Suprapubic skin (tissue), 4 donors: ENCODE results near the gene CASKIN1. TPM values are rescaled to one million over a fixed set of nuclear protein-coding genes. Genes with fewer than 3 reads are reported as not detected.

Experiments
- DNase-seq, 2 donors: peaks; one replicate each; pipeline ENCODE4 v3.0.0-alpha.2; 2019; ENCODE audit warnings: low spot score in 2 of 2
- H3K27ac ChIP-seq: fragments of 200-600 bp; sonication (generic); one replicate; pipeline ENCODE4 v1.5.1; 2019
- H3K27me3 ChIP-seq: fragments of 200-600 bp; sonication (generic); one replicate; pipeline ENCODE4 v1.5.1; 2019
- H3K36me3 ChIP-seq: fragments of 200-600 bp; sonication (generic); one replicate; pipeline ENCODE4 v1.5.1; 2019
- H3K4me1 ChIP-seq: fragments of 200-600 bp; sonication (generic); one replicate; pipeline ENCODE4 v1.5.1; 2019
- H3K4me3 ChIP-seq: fragments of 200-600 bp; sonication (generic); one replicate; pipeline ENCODE4 v1.5.1; 2019; ENCODE audit warnings: mild to moderate bottlenecking
- H3K9me3 ChIP-seq: fragments of 200-600 bp; sonication (generic); one replicate; pipeline ENCODE4 v1.5.1; 2019
- CTCF ChIP-seq, 2 donors: fragments of 200-600 bp in 1 of 2; fragments of 450-650 bp in 1 of 2; sonication (generic) in 1 of 2; IDR thresholded peaks; one replicate each; pipeline ENCODE4 v1.5.1; 2016 to 2019; ENCODE audit warnings: antibody characterized with exemption in 2 of 2, mild to moderate bottlenecking in 1 of 2, moderate library complexity in 1 of 2
- EP300 ChIP-seq: sonication (generic); formaldehyde crosslinking; IDR thresholded peaks from one replicate; pipeline ENCODE4 v1.6.1; 2017; ENCODE audit warnings: antibody characterized with exemption
- POLR2A ChIP-seq, 2 donors: fragments of 450-650 bp; IDR thresholded peaks; one replicate each; pipeline ENCODE4 v1.6.1; 2017; ENCODE audit warnings: antibody characterized with exemption in 2 of 2, mild to moderate bottlenecking in 2 of 2, moderate library complexity in 2 of 2
- POLR2AphosphoS5 ChIP-seq, 3 donors: sonication (generic); formaldehyde crosslinking; IDR thresholded peaks; one replicate each; pipeline ENCODE4 v1.6.1; 2017; ENCODE audit warnings: antibody characterized with exemption in 3 of 3
- WGBS: methylation state at CpG from one replicate; pipeline ENCODE4 v1.1.5; 2018; 5-methylcytosine and 5-hydroxymethylcytosine counted together
- total RNA-seq, 4 donors: library from RNA; depleted of rRNA; stranded (reverse); fragments of >200 nt; gene quantifications; one replicate each; pipeline ENCODE4 v1.1.0, GENCODE V29; 2016

The CASKIN1 gene
- total RNA-seq, 4 donors from 2014 or later: 0.49 to 1.5 (median 0.78) TPM

- TF ChIP-seq POLR2A (IDR thresholded peaks at IDR 0.05) (no peak), POLR2AphosphoS5 (IDR thresholded peaks at IDR 0.05) (no peak), CTCF (IDR thresholded peaks at IDR 0.05) (no peak), EP300 (no peak)
- H3K9me3 ChIP-seq: no peaks in the 10 kb centered on the region
- H3K4me1 ChIP-seq: peaks cover 27% of the 10 kb centered on the region
- no peak for DNase-seq
- whole genome bisulfite sequencing: 84% methylated on average over 15 of the region's 17 CpGs
- no peaks in the 10 kb centered on the region for H3K27me3 ChIP-seq
- H3K36me3 ChIP-seq: peaks cover 44% of the 10 kb centered on the region
- H3K27ac ChIP-seq: no peak overlapping the region
- no peak overlapping the region for H3K4me3 ChIP-seq
These were observed 29.9 kb downstream of the CASKIN1 start for GRCh38 chr16:2166263-2167067.

GRCh38 chr16:2165861-2166260, 30.5 kb downstream of the CASKIN1 start:
- WGBS: 93% methylated on average over 2 of the region's 12 CpGs
- H3K4me1 ChIP-seq: peaks cover 33% of the 10 kb centered on the region
- H3K9me3 ChIP-seq: no peaks in the 10 kb centered on the region
- TF ChIP-seq CTCF (IDR thresholded peaks at IDR 0.05) (no peak), POLR2AphosphoS5 (IDR thresholded peaks at IDR 0.05) (no peak), POLR2A (IDR thresholded peaks at IDR 0.05) (no peak), EP300 (no peak)
- H3K4me3 ChIP-seq: no peak overlapping the region
- no peaks in the 10 kb centered on the region for H3K27me3 ChIP-seq
- DNase-seq: no peak
- H3K27ac ChIP-seq: no peak overlapping the region
- peaks cover 38% of the 10 kb centered on the region for H3K36me3 ChIP-seq

GRCh38 chr16:2163211-2163881, 33.1 kb downstream of the CASKIN1 start:
- Histone ChIP-seq H3K4me1 (peaks cover 58% of the 10 kb centered on the region), H3K27ac (peak overlapping the region; percentile 90), H3K27me3 (no peaks in the 10 kb centered on the region), H3K9me3 (no peaks in the 10 kb centered on the region), H3K36me3 (peaks cover 27% of the 10 kb centered on the region), H3K4me3 (peak overlapping the region; percentile 17)
- WGBS: 65% methylated on average over 23 of the region's 26 CpGs
- peak in 1 of 2 donors; percentile 84 for DNase-seq
- TF ChIP-seq POLR2AphosphoS5 (IDR thresholded peaks at IDR 0.05) (peak in 2 of 3 donors; percentile 71 to 78), EP300 (no peak)

- Histone ChIP-seq H3K27ac (peak overlapping the region; percentile 90), H3K9me3 (no peaks in the 10 kb centered on the region), H3K4me1 (peaks cover 65% of the 10 kb centered on the region), H3K36me3 (peaks cover 21% of the 10 kb centered on the region), H3K27me3 (no peaks in the 10 kb centered on the region), H3K4me3 (peak overlapping the region; percentile 17)
- 63% methylated on average over 6 of the region's 13 CpGs for WGBS
- no peak for DNase-seq
- TF ChIP-seq POLR2AphosphoS5 (IDR thresholded peaks at IDR 0.05) (no peak), POLR2A (IDR thresholded peaks at IDR 0.05) (no peak), CTCF (IDR thresholded peaks at IDR 0.05) (no peak), EP300 (no peak)
These were observed 33.7 kb downstream of the CASKIN1 start for GRCh38 chr16:2162676-2163118.

GRCh38 chr16:2161911-2162310, 34.5 kb downstream of the CASKIN1 start:
- Histone ChIP-seq H3K4me3 (no peak overlapping the region), H3K27me3 (no peaks in the 10 kb centered on the region), H3K36me3 (peaks cover 13% of the 10 kb centered on the region), H3K27ac (peak overlapping the region; percentile 90), H3K4me1 (peaks cover 73% of the 10 kb centered on the region), H3K9me3 (no peaks in the 10 kb centered on the region)
- TF ChIP-seq POLR2A (IDR thresholded peaks at IDR 0.05) (no peak), EP300 (no peak), POLR2AphosphoS5 (IDR thresholded peaks at IDR 0.05) (no peak), CTCF (IDR thresholded peaks at IDR 0.05) (no peak)
- DNase-seq: no peak
- 76% methylated on average over 6 of the region's 10 CpGs for WGBS
